CD14-positive monocyte (primary cell): ENCODE data around the gene STIL. TPM values are rescaled to one million over a fixed set of nuclear protein-coding genes. Genes with fewer than 3 reads are reported as not detected.
A peak's percentile ranks its signal among the peaks of the same experiment; 100 is the strongest.
"Not testable (repeated sequence)": the region's sequence is repeated elsewhere in the genome, so short reads cannot be mapped to it uniquely, and the experiment has no call there.

Experiments
- DNase-seq, 3 donors: peaks; one replicate each; pipeline ENCODE4 v3.0.0-alpha.2; 2011 to 2022
- H2AFZ ChIP-seq: 2 replicates; pipeline ENCODE4 v1.6.0; 2012; ENCODE audit warnings: mild to moderate bottlenecking, low read depth, low read length, inconsistent platforms; ENCODE audit not compliant: insufficient read depth, poor library complexity, severe bottlenecking
- H3K27ac ChIP-seq, 2 donors: 1 replicate in 1 of 2; 2 replicates in 1 of 2; pipeline ENCODE4 v1.5.1; 2012 to 2013; ENCODE audit warnings: low read length in 2 of 2, control low read depth in 1 of 2, inconsistent platforms in 1 of 2, low read depth in 1 of 2, mild to moderate bottlenecking in 1 of 2
- H3K27me3 ChIP-seq, 2 donors: one replicate each; pipeline versions ENCODE4 v1.6.0 to v1.6.1; 2011 to 2013; ENCODE audit warnings: low read length in 2 of 2; ENCODE audit not compliant: control insufficient read depth in 2 of 2, insufficient read depth in 2 of 2
- H3K36me3 ChIP-seq, 2 donors: replicated peaks in 1 of 2; 1 replicate in 1 of 2; 2 replicates in 1 of 2; pipeline versions ENCODE4 v1.5.1 to v1.6.1; 2012 to 2013; ENCODE audit warnings: low read length in 2 of 2, control low read depth in 1 of 2, inconsistent platforms in 1 of 2, mild to moderate bottlenecking in 1 of 2; ENCODE audit not compliant: insufficient read depth in 2 of 2, control insufficient read depth in 1 of 2
- H3K4me1 ChIP-seq, 2 donors: 1 replicate in 1 of 2; 2 replicates in 1 of 2; pipeline versions ENCODE4 v1.5.1 to v1.6.1; 2012 to 2013; ENCODE audit warnings: low read length in 2 of 2, control low read depth in 1 of 2, inconsistent platforms in 1 of 2, mild to moderate bottlenecking in 1 of 2, moderate library complexity in 1 of 2; ENCODE audit not compliant: insufficient read depth in 2 of 2, control insufficient read depth in 1 of 2
- H3K4me2 ChIP-seq: replicated peaks from 2 replicates; pipeline ENCODE3; 2012; ENCODE audit warnings: low read length, moderate library complexity, mild to moderate bottlenecking; ENCODE audit not compliant: poor library complexity, severe bottlenecking; ENCODE audit errors: extremely low read depth
- H3K4me3 ChIP-seq, 3 experiments: fragments of 200-600 bp in 1 of 3; sonication (generic) in 1 of 3; replicated peaks in 1 of 3; 1 replicate in 2 of 3; 2 replicates in 1 of 3; pipeline ENCODE4 v1.5.1; 2011 to 2013; ENCODE audit warnings: low read length in 3 of 3, mild to moderate bottlenecking in 3 of 3, control low read depth in 2 of 3, low read depth in 2 of 3, inconsistent platforms in 1 of 3, moderate library complexity in 1 of 3
- H3K79me2 ChIP-seq: 2 replicates; pipeline ENCODE4 v1.6.0; 2012; ENCODE audit warnings: mild to moderate bottlenecking, control low read depth, inconsistent platforms, low read length, moderate library complexity; ENCODE audit not compliant: insufficient read depth
- H3K9ac ChIP-seq: 2 replicates; pipeline ENCODE4 v1.6.0; 2017; ENCODE audit warnings: low read length, mild to moderate bottlenecking; ENCODE audit not compliant: insufficient read depth, poor library complexity, severe bottlenecking
- H3K9me3 ChIP-seq, 2 donors: replicated peaks in 1 of 2; 1 replicate in 1 of 2; 2 replicates in 1 of 2; pipeline versions ENCODE4 v1.5.1 to v1.6.1; 2012 to 2013; ENCODE audit warnings: low read length in 2 of 2, control low read depth in 1 of 2; ENCODE audit not compliant: control insufficient read depth in 1 of 2, insufficient read depth in 1 of 2
- H4K20me1 ChIP-seq: 2 replicates; pipeline ENCODE4 v1.6.0; 2012; ENCODE audit warnings: mild to moderate bottlenecking, low read length, control low read depth, moderate library complexity; ENCODE audit not compliant: insufficient read depth
- H3K27ac Mint-ChIP-seq, 7 donors: one replicate each; pipeline ENCODE4 v1.8.0; 2020; ENCODE audit warnings: mild to moderate bottlenecking in 7 of 7, mixed read lengths in 7 of 7, moderate library complexity in 6 of 7, inconsistent platforms in 2 of 7
- H3K27me3 Mint-ChIP-seq, 3 donors: one replicate each; pipeline ENCODE4 v1.8.0; 2021 to 2022; ENCODE audit warnings: low read depth in 3 of 3, mild to moderate bottlenecking in 3 of 3, mixed read lengths in 3 of 3, moderate library complexity in 3 of 3, inconsistent platforms in 1 of 3
- H3K36me3 Mint-ChIP-seq, 2 donors: one replicate each; pipeline ENCODE4 v1.8.0; 2020; ENCODE audit warnings: mixed read lengths in 2 of 2, inconsistent platforms in 1 of 2, mild to moderate bottlenecking in 1 of 2
- H3K4me1 Mint-ChIP-seq: one replicate; pipeline ENCODE4 v1.8.0; 2020; ENCODE audit warnings: mild to moderate bottlenecking, mixed read lengths
- H3K4me3 Mint-ChIP-seq, 2 donors: one replicate each; pipeline ENCODE4 v1.8.0; 2020; ENCODE audit warnings: mild to moderate bottlenecking in 2 of 2, mixed read lengths in 2 of 2, moderate library complexity in 1 of 2
- H3K9me3 Mint-ChIP-seq, 7 donors: one replicate each; pipeline ENCODE4 v1.8.0; 2020 to 2022; ENCODE audit warnings: mixed read lengths in 7 of 7, mild to moderate bottlenecking in 6 of 7, moderate library complexity in 6 of 7, inconsistent platforms in 2 of 7
- CTCF ChIP-seq: fragments of 200-600 bp; IDR thresholded peaks from one replicate; pipeline ENCODE4 v1.8.0; 2022; ENCODE audit warnings: antibody characterized with exemption, mild to moderate bottlenecking
- WGBS: methylation state at CpG from one replicate; pipeline ENCODE4 v1.1.5; 2013; ENCODE audit warnings: missing lambda C conversion rate; ENCODE audit not compliant: insufficient coverage; 5-methylcytosine and 5-hydroxymethylcytosine counted together
- intact Hi-C, 2 donors: fragments of 100-400 bp; cut with micrococcal nuclease; formaldehyde crosslinking; loops; one replicate each; pipeline versions ENCODE4 v1.15.0 to v1.15.1; 2023
- polyA plus RNA-seq, 3 donors: library from polyadenylated mRNA; depleted of rRNA in 1 of 3; unstranded in 2 of 3; stranded (reverse) in 1 of 3; fragments of 300-500 nt in 2 of 3; fragments of >200 nt in 1 of 3; fragmentation: Illumina TruSeq in 2 of 3; gene quantifications; 1 replicate in 2 of 3; 2 replicates in 1 of 3; pipeline ENCODE4 v1.2.3, GENCODE V29; 2012 to 2021

Gene STIL
- polyA plus RNA-seq, 3 donors = 0.16 to 0.31 (median 0.27) TPM

GRCh38 chr1:47348246-47348645, 34.3 kb upstream of the STIL start:
- H3K9ac ChIP-seq = no peak overlapping the region
- peaks cover 37% of the 10 kb centered on the region for H4K20me1 ChIP-seq
- no peak for TF ChIP-seq CTCF
- Mint-ChIP-seq H3K27me3 (peaks cover 0 to 3% (median 0%) of the 10 kb centered on the region in 3 donors), H3K4me1 (peaks cover 16% of the 10 kb centered on the region), H3K27ac (peak overlapping the region in 1 of 7 donors; percentile 7), H3K9me3 (no peaks in the 10 kb centered on the region), H3K4me3 (no peak overlapping the region), H3K36me3 (peaks cover 18 to 38% of the 10 kb centered on the region in 2 donors)
- no peaks in the 10 kb centered on the region for H3K4me1 ChIP-seq
- peaks cover 73% of the 10 kb centered on the region for H3K79me2 ChIP-seq
- WGBS = 100% methylated on average over 1 of the region's 1 CpG
- peaks cover 0 to 25% of the 10 kb centered on the region in 2 donors for H3K36me3 ChIP-seq
- no peaks in the 10 kb centered on the region for H3K27me3 ChIP-seq
- H2AFZ ChIP-seq = no peak overlapping the region
- H3K9me3 ChIP-seq = no peaks in the 10 kb centered on the region
- intact Hi-C loops = no loop called here
- no peak overlapping the region for H3K27ac ChIP-seq
- no peak overlapping the region for H3K4me3 ChIP-seq
- DNase-seq = no peak
- no peak overlapping the region for H3K4me2 ChIP-seq

- H3K27ac Mint-ChIP-seq = peak overlapping the region in 2 of 7 donors; percentile 7 to 31
- peaks cover 18 to 42% of the 10 kb centered on the region in 2 donors for H3K36me3 Mint-ChIP-seq
- peaks cover 0 to 25% of the 10 kb centered on the region in 2 donors for H3K36me3 ChIP-seq
- H3K79me2 ChIP-seq = peaks cover 69% of the 10 kb centered on the region
- no peak for DNase-seq
- no peak overlapping the region for H3K9ac ChIP-seq
- no peak overlapping the region for H3K27ac ChIP-seq
- H3K9me3 Mint-ChIP-seq = no peaks in the 10 kb centered on the region
- H3K4me1 Mint-ChIP-seq = peaks cover 16% of the 10 kb centered on the region
- peaks cover 0 to 3% (median 0%) of the 10 kb centered on the region in 3 donors for H3K27me3 Mint-ChIP-seq
- intact Hi-C loops = no loop called here
- TF ChIP-seq CTCF = no peak
- no peak overlapping the region for H3K4me3 Mint-ChIP-seq
- no peak overlapping the region for H2AFZ ChIP-seq
- H3K4me1 ChIP-seq = no peaks in the 10 kb centered on the region
- H4K20me1 ChIP-seq = peaks cover 37% of the 10 kb centered on the region
- no peaks in the 10 kb centered on the region for H3K27me3 ChIP-seq
- H3K4me3 ChIP-seq = no peak overlapping the region
- H3K9me3 ChIP-seq = no peaks in the 10 kb centered on the region
- H3K4me2 ChIP-seq = no peak overlapping the region
- 90% methylated on average over 6 of the region's 9 CpGs for WGBS
Observed at GRCh38 chr1:47347735-47348134, 33.8 kb upstream of the STIL start.

GRCh38 chr1:47346979-47347378, 33.0 kb upstream of the STIL start:
- H2AFZ ChIP-seq, H3K9me3 ChIP-seq, H3K9ac ChIP-seq, intact Hi-C loops, H3K27me3 Mint-ChIP-seq, H3K27ac ChIP-seq, H3K27me3 ChIP-seq, H3K4me3 Mint-ChIP-seq, H3K4me3 ChIP-seq, H3K4me2 ChIP-seq, DNase-seq, H3K4me1 ChIP-seq, H3K9me3 Mint-ChIP-seq: not testable (repeated sequence)
- WGBS = no CpG with 5 or more reads among the region's 5 CpGs
- peaks cover 35% of the 10 kb centered on the region for H4K20me1 ChIP-seq
- peaks cover 0 to 25% of the 10 kb centered on the region in 2 donors for H3K36me3 ChIP-seq
- Mint-ChIP-seq H3K27ac (peak overlapping the region in 3 of 7 donors; percentile 4 to 89 (median 41)), H3K36me3 (peaks cover 18 to 44% of the 10 kb centered on the region in 2 donors), H3K4me1 (peaks cover 16% of the 10 kb centered on the region)
- H3K79me2 ChIP-seq = peaks cover 67% of the 10 kb centered on the region
